ENCODE data around the gene SLC1A6.

GRCh38 chr19:14916848-14917247 is 62.8 kb downstream of the SLC1A6 start:
- TF ChIP-seq POLR2A (IDR thresholded peaks at IDR 0.05; ENCODE audit: low read depth, low read length) (no peak), CTCF (conservative IDR thresholded peaks at IDR 0.05; ENCODE audit: low read depth, low read length) (no peak), BHLHE40 (IDR thresholded peaks at IDR 0.05; ENCODE audit: low read depth, low read length) (no peak), RCOR1 (IDR thresholded peaks at IDR 0.05; ENCODE audit: insufficient replicate concordance, low read length) (no peak), MAFK (IDR thresholded peaks at IDR 0.05; ENCODE audit: low read depth, low read length) (no peak), CHD1 (IDR thresholded peaks at IDR 0.05; ENCODE audit: low read depth, low read length) (no peak), CEBPB (IDR thresholded peaks at IDR 0.05; ENCODE audit: low read depth, low read length) (no peak), RAD21 (IDR thresholded peaks at IDR 0.05; ENCODE audit: low read length) (no peak)
